SHP77 treated with DMSO at 0.1 percent for 48 hours (cell line): ENCODE results near the gene MAB21L2.

Experiments used
- DNase-seq: peaks from one replicate; lab custom pipeline; 2025; lab: John Stamatoyannopoulos, UW

Gene MAB21L2

DNA sequence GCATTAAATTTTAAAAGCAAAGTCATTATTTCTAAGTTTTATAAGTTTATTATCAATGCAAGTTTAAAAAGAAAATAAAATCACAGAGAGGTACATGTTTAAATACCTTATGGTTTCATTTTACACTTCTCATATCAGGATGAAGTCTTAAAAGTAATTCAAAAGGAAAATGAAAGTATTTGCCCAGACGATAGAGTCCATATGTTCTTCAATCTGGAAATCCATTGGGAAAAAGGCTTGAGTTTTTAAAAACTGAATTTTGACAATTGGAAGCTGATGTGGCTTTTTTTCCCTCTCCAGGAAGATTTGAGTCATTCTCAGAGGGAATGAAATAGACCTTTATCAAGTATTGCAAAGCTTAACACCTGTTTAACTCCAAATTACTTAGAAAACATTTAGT, 37.1 kb downstream of the MAB21L2 start:
- no peak for DNase-seq

DNA sequence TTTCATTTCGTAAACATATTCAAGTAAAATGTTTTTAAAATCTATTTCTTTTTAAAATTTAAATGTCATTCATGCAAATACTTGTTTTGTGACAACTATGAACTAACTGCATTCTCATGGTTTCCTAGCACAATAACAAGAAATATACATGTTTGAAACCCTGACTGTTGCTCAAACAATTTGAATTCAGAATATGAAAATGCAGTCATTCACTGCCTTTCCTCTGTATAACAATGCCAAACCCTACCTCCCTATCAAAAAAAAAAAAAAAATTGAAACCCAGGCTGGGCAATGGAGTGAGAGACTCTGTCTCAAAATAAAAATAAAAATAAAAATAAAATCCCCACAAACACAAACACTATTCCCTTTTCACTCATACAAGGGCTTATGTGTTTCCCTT, 42.1 kb downstream of the MAB21L2 start:
- no peak for DNase-seq

DNA sequence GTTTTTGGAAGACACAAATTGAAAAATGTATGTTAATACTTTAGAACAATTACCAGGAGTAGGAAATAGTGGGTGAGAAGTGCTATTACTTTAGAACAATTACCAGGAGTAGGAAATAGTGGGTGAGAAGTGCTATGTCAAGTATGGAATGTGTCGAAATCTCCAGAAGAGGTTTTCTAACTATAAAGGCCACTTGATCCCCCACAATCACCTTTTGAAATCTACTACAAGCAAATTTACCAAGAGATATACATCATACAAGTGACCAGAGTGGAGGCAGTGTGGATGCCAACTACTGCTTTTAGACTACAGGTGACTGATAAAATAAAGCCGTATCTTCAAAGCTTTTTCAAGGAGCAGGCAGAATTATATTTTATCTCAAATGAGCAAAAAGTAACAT, 43.1 kb downstream of the MAB21L2 start:
- no peak for DNase-seq

DNA sequence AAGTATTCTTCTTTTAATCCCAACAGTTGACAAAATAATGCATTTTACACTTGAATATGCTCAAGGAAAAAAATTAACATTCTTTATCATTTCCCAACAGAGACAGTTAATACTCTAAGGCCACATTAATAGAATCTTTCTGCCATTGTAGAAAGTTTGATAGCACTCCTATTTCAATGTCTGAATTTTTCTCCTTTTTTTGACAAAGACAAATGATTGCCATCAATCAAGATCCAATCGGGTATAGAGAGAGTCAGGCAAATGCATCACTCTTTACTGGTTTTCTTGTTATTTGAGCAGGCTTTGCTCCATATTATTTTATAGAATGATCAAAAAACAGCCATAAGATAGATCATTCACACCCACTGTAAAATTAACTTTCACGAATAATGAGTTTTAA, 46.1 kb downstream of the MAB21L2 start:
- DNase-seq = no peak

DNA sequence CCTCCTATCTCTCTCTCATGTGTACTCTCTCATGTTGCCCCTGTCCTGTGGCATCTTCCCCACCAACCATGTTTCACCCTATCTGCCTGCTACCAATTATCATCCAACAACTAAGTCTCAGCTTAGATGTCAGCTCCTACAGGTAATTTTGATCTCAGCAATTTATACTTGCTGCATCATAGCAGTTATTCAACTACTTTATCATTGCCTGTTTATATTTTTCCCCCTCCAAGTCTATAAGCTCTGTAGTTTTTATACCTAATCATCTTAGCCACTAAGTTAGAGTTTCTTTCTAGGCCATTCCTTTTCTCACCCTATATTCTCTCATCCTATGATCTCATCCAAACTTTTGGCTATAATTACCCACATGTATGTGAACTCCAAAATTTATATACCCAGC, 50.7 kb downstream of the MAB21L2 start:
- no peak for DNase-seq
